Right ventricle myocardium superior (tissue), 1 donor: ENCODE results near the gene CCL26. TPM values are rescaled to one million over a fixed set of nuclear protein-coding genes. Genes with fewer than 3 reads are reported as not detected.
A peak's percentile ranks its signal among the peaks of the same experiment; 100 is the strongest.
"Not testable (repeated sequence)": the region's sequence is repeated elsewhere in the genome, so short reads cannot be mapped to it uniquely, and the experiment has no call there.

Experiments
- ATAC-seq: fragments of 200-7000 bp; cut with Tn5 transposase; one replicate; pipeline ENCODE4 v1.9.1; 2020; ENCODE audit warnings: mild to moderate bottlenecking; ENCODE audit not compliant: poor library complexity
- DNase-seq: peaks from one replicate; pipeline ENCODE4 v3.0.0-alpha.2; 2020
- intact Hi-C: fragments of 100-400 bp; cut with DNase I; formaldehyde crosslinking; loops from one replicate; pipeline ENCODE4 v1.11.2; 2022
- total RNA-seq: library from RNA; stranded (reverse); fragmentation: NEBNext Ultra II Directional; extraction: Animal tissue kit (Norgen Biotek cat#: 25700); gene quantifications from one replicate; pipeline ENCODE4 v1.2.1, GENCODE V29; 2021
- donor health status: DM: no; HTN: yes; CAD: no; lungs with severe emphysema.

CCL26 gene
- total RNA-seq, 1 donor from 2014 or later, result not detected

GRCh38 chr7:75756206-75756990 lies 15.6 kb downstream of the CCL26 start:
- DNase-seq (no peak), ATAC-seq (no peak)
- intact Hi-C loops, result loop anchor here (10.0 kb wide), 1 partner anchor 152 kb away; no protein-coding TSS in a partner anchor

GRCh38 chr7:75743455-75743859 lies 28.6 kb downstream of the CCL26 start:
- no peak for DNase-seq
- intact Hi-C loops, result no loop called here

GRCh38 chr7:75740846-75741497 lies 31.0 kb downstream of the CCL26 start:
- DNase-seq, result peak; percentile 63
- ATAC-seq, result no peak
- intact Hi-C loops, result no loop called here

More at GRCh38 chr7:75743455-75743859, 28.6 kb downstream of the CCL26 start:
- ATAC-seq, result no peak

GRCh38 chr7:75739796-75740672 lies 32.0 kb downstream of the CCL26 start:
- intact Hi-C loops, result no loop called here
- ATAC-seq (no peak), DNase-seq (no peak)

GRCh38 chr7:75738975-75739795 lies 32.8 kb downstream of the CCL26 start:
- DNase-seq (peak; percentile 100), ATAC-seq (peak; percentile 98)
- intact Hi-C loops, result no loop called here

GRCh38 chr7:75738604-75738974 lies 33.4 kb downstream of the CCL26 start, which contains the start of gene HIP1:
Gene HIP1, minus strand, starts transcription at chr7:75738941. Its CDS starts 21 bp downstream, at chr7:75738920.
- ATAC-seq (no peak), DNase-seq (no peak)
- intact Hi-C loops, result no loop called here

- intact Hi-C loops, result no loop called here
- ATAC-seq, result no peak
- DNase-seq, result no peak
These were observed 34.0 kb downstream of the CCL26 start for GRCh38 chr7:75737856-75738603.

GRCh38 chr7:75735581-75736350 lies 36.2 kb downstream of the CCL26 start:
- no peak for DNase-seq
- ATAC-seq, result no peak
- intact Hi-C loops, result no loop called here

- no peak for DNase-seq
- intact Hi-C loops, result no loop called here
- no peak for ATAC-seq
These were observed 37.2 kb downstream of the CCL26 start for GRCh38 chr7:75734586-75735458.

GRCh38 chr7:75732764-75733630 lies 39.0 kb downstream of the CCL26 start:
- intact Hi-C loops, result no loop called here
- DNase-seq, result no peak
- no peak for ATAC-seq

GRCh38 chr7:75732016-75732521 lies 39.9 kb downstream of the CCL26 start:
- intact Hi-C loops, result no loop called here

GRCh38 chr7:75729851-75730274 lies 42.1 kb downstream of the CCL26 start:
- no peak for ATAC-seq
- DNase-seq, result no peak
- intact Hi-C loops, result no loop called here

More at GRCh38 chr7:75732016-75732521, 39.9 kb downstream of the CCL26 start:
- ATAC-seq (no peak), DNase-seq (no peak)

GRCh38 chr7:75727881-75728593 lies 44.0 kb downstream of the CCL26 start:
- ATAC-seq (peak; percentile 56), DNase-seq (peak; percentile 68)
- intact Hi-C loops, result no loop called here

GRCh38 chr7:75727351-75727750 lies 44.7 kb downstream of the CCL26 start:
- intact Hi-C loops, DNase-seq, ATAC-seq: not testable (repeated sequence)
